Keratinocyte (primary cell): Measurements from ENCODE around the gene TMEM40. TPM values are rescaled to one million over a fixed set of nuclear protein-coding genes. Genes with fewer than 3 reads are reported as not detected.

Experiments used
- DNase-seq: peaks from one replicate; pipeline ENCODE4 v3.0.0-alpha.2; 2011; ENCODE audit warnings: low read depth, missing footprints, low spot score
- FAIRE-seq: peaks from 2 replicates; lab custom pipeline; 2011; peaks lifted over from hg19 to GRCh38; lab: Jason Lieb, UNC
- H2AFZ ChIP-seq: 2 replicates; pipeline ENCODE4 v1.6.0; 2012; ENCODE audit warnings: low read length, control low read depth, inconsistent platforms; ENCODE audit not compliant: control insufficient read depth
- H3K27ac ChIP-seq: 2 replicates; pipeline ENCODE4 v1.5.1; 2011; ENCODE audit warnings: low read length; ENCODE audit not compliant: control insufficient read depth, insufficient read depth
- H3K27me3 ChIP-seq: 3 replicates; pipeline ENCODE4 v1.6.0; 2011; ENCODE audit warnings: low read length; ENCODE audit not compliant: control insufficient read depth, insufficient read depth; ENCODE audit errors: extremely low read depth
- H3K36me3 ChIP-seq, 2 experiments: 2 replicates in 1 of 2; 3 replicates in 1 of 2; pipeline ENCODE4 v1.5.1; 2011; ENCODE audit warnings: low read length in 2 of 2, mild to moderate bottlenecking in 1 of 2; ENCODE audit not compliant: control insufficient read depth in 2 of 2, insufficient read depth in 2 of 2; ENCODE audit errors: extremely low read depth in 1 of 2
- H3K4me1 ChIP-seq: 3 replicates; pipeline ENCODE4 v1.5.1; 2011; ENCODE audit warnings: low read length; ENCODE audit not compliant: control insufficient read depth, insufficient read depth; ENCODE audit errors: extremely low read depth
- H3K4me2 ChIP-seq: 3 replicates; pipeline ENCODE4 v1.6.0; 2011; ENCODE audit warnings: low read depth, low read length; ENCODE audit not compliant: control insufficient read depth, insufficient read depth; ENCODE audit errors: extremely low read depth
- H3K4me3 ChIP-seq, 3 experiments: fragments of 200-600 bp in 1 of 3; sonication (generic) in 1 of 3; 2 replicates in 2 of 3; 3 replicates in 1 of 3; pipeline ENCODE4 v1.5.1; 2011 to 2016; ENCODE audit warnings: low read length in 3 of 3, mild to moderate bottlenecking in 3 of 3, control low read depth in 2 of 3, inconsistent platforms in 1 of 3, low read depth in 1 of 3, mixed read lengths in 1 of 3, mixed run types in 1 of 3, moderate library complexity in 1 of 3; ENCODE audit not compliant: control insufficient read depth in 2 of 3, insufficient read depth in 2 of 3; ENCODE audit errors: extremely low read depth in 1 of 3
- H3K79me2 ChIP-seq: 2 replicates; pipeline ENCODE4 v1.6.0; 2012; ENCODE audit warnings: low read length; ENCODE audit not compliant: control insufficient read depth, insufficient read depth
- H3K9ac ChIP-seq: 3 replicates; pipeline ENCODE4 v1.6.0; 2011; ENCODE audit warnings: low read length; ENCODE audit not compliant: control insufficient read depth, insufficient read depth; ENCODE audit errors: extremely low read depth
- H3K9me1 ChIP-seq: 3 replicates; pipeline ENCODE4 v1.6.0; 2011; ENCODE audit warnings: low read length; ENCODE audit not compliant: control insufficient read depth, insufficient read depth; ENCODE audit errors: extremely low read depth
- H3K9me3 ChIP-seq: 2 replicates; pipeline ENCODE4 v1.5.1; 2012; ENCODE audit warnings: low read depth, low read length; ENCODE audit not compliant: control insufficient read depth
- H4K20me1 ChIP-seq: 3 replicates; pipeline ENCODE4 v1.6.0; 2011; ENCODE audit warnings: low read length; ENCODE audit not compliant: control insufficient read depth, insufficient read depth; ENCODE audit errors: extremely low read depth
- CTCF ChIP-seq, 3 experiments: IDR thresholded peaks in 1 of 3; conservative IDR thresholded peaks in 1 of 3; optimal IDR thresholded peaks in 1 of 3; 2 replicates in 2 of 3; 3 replicates in 1 of 3; pipeline versions ENCODE3 to v1.5.1; 2011; ENCODE audit warnings: low read length in 3 of 3, mild to moderate bottlenecking in 3 of 3, moderate library complexity in 2 of 3, control low read depth in 1 of 3, inconsistent platforms in 1 of 3; ENCODE audit not compliant: insufficient read depth in 2 of 3; ENCODE audit errors: extremely low read depth in 1 of 3
- EZH2 ChIP-seq: IDR thresholded peaks from one replicate; pipeline ENCODE4 v1.6.1; 2012; ENCODE audit warnings: inconsistent platforms, mild to moderate bottlenecking, low read length, moderate library complexity
- dilution Hi-C: fragments of 300-500 bp; cut with MboI; formaldehyde crosslinking; loops from one replicate; pipeline ENCODE4 v1.7.0; 2020; ENCODE audit warnings: low sequenced_read_pairs; ENCODE audit not compliant: extremely low pct_ligation_motif_present
- polyA plus RNA-seq, 5 experiments: library from polyadenylated mRNA; depleted of rRNA in 3 of 5; stranded (reverse) in 3 of 5; stranded (forward) in 1 of 5; unstranded in 1 of 5; fragments of >200 nt; gene quantifications; 1 replicate in 1 of 5; 2 replicates in 3 of 5; 3 replicates in 1 of 5; pipeline versions ENCODE4 v1.2.1 to v1.2.3, GENCODE V29; 2011 to 2012; ENCODE audit warnings: missing spikeins in 2 of 5, low read depth in 1 of 5, low replicate concordance in 1 of 5

TMEM40 gene
- polyA plus RNA-seq, 1 donor (not counting 4 experiments of a cell fraction or from before 2014, with no cell fraction given): 311 TPM

- dilution Hi-C loops: no loop called here
- FAIRE-seq (no peak), DNase-seq (no peak)
These were observed 15.6 kb upstream of the TMEM40 start for GRCh38 chr3:12774619-12775018.

GRCh38 chr3:12773710-12774086, 14.6 kb upstream of the TMEM40 start:
- Histone ChIP-seq H3K27ac (no peak overlapping the region), H3K9ac (no peak overlapping the region), H3K4me3 (no peak overlapping the region), H3K27me3 (no peaks in the 10 kb centered on the region), H3K4me1 (no peaks in the 10 kb centered on the region), H3K9me1 (no peaks in the 10 kb centered on the region), H3K4me2 (no peak overlapping the region), H3K79me2 (no peaks in the 10 kb centered on the region), H4K20me1 (no peaks in the 10 kb centered on the region), H2AFZ (no peak overlapping the region), H3K9me3 (no peaks in the 10 kb centered on the region), H3K36me3 (no peaks in the 10 kb centered on the region)
- TF ChIP-seq CTCF (optimal IDR thresholded peaks at IDR 0.05 in 1 of 3, IDR thresholded peaks at IDR 0.05 in 1 of 3, conservative IDR thresholded peaks at IDR 0.05 in 1 of 3; ENCODE audit: extremely low read depth in 1 of 3, insufficient read depth in 2 of 3, low read length in 3 of 3): no peak
- no peak for TF ChIP-seq EZH2
- FAIRE-seq (no peak), DNase-seq (no peak)
- dilution Hi-C loops: no loop called here

More at GRCh38 chr3:12774619-12775018, 15.6 kb upstream of the TMEM40 start:
- H3K27ac ChIP-seq: no peak overlapping the region
- no peaks in the 10 kb centered on the region for H3K27me3 ChIP-seq
- no peak overlapping the region for H3K4me2 ChIP-seq
- H2AFZ ChIP-seq: no peak overlapping the region
- no peaks in the 10 kb centered on the region for H3K9me1 ChIP-seq
- no peaks in the 10 kb centered on the region for H3K4me1 ChIP-seq
- no peaks in the 10 kb centered on the region for H3K9me3 ChIP-seq
- no peaks in the 10 kb centered on the region for H4K20me1 ChIP-seq
- no peaks in the 10 kb centered on the region for H3K36me3 ChIP-seq
- no peak overlapping the region for H3K4me3 ChIP-seq
- no peak overlapping the region for H3K9ac ChIP-seq
- peak in 1 of 3 experiments; percentile 19 for TF ChIP-seq CTCF (optimal IDR thresholded peaks at IDR 0.05 in 1 of 3, IDR thresholded peaks at IDR 0.05 in 1 of 3, conservative IDR thresholded peaks at IDR 0.05 in 1 of 3; ENCODE audit: extremely low read depth in 1 of 3, insufficient read depth in 2 of 3, low read length in 3 of 3)
- TF ChIP-seq EZH2: no peak
- H3K79me2 ChIP-seq: no peaks in the 10 kb centered on the region
